AG09319 (cell line): ENCODE measurements around the gene LYAR.

Experiments
- DNase-seq: peaks from one replicate; pipeline ENCODE4 v3.0.0-alpha.2; 2010; ENCODE audit warnings: low read depth; ENCODE audit errors: extremely low read depth
- TF ChIP-seq, protein P1 (sequence below): IDR thresholded peaks from 2 replicates; pipeline ENCODE4 v1.5.1; 2011; ENCODE audit warnings: low read depth, mild to moderate bottlenecking, inconsistent platforms, low read length, moderate library complexity

LYAR gene

DNA sequence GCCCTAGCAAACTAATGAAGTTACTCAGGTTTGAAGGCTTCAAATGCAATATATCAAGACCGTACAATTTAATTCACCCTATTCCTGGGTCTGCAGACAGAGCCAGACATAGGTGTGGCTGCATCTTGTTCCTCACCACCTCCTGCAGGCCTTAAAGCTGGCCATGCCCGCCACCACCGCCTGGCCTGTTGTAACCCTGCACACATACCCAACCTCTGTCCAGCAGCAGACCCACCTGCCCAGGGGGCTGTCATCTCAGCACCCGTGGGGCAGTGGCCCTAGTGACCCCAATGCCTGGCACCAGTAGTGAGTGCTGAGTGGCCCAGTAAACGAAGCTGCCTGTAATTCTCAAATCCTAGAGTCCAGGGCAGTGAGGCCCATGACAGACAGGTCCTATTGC is 40.8 kb upstream of the LYAR start:
- DNase-seq = no peak
- TF ChIP-seq, protein P1, sequence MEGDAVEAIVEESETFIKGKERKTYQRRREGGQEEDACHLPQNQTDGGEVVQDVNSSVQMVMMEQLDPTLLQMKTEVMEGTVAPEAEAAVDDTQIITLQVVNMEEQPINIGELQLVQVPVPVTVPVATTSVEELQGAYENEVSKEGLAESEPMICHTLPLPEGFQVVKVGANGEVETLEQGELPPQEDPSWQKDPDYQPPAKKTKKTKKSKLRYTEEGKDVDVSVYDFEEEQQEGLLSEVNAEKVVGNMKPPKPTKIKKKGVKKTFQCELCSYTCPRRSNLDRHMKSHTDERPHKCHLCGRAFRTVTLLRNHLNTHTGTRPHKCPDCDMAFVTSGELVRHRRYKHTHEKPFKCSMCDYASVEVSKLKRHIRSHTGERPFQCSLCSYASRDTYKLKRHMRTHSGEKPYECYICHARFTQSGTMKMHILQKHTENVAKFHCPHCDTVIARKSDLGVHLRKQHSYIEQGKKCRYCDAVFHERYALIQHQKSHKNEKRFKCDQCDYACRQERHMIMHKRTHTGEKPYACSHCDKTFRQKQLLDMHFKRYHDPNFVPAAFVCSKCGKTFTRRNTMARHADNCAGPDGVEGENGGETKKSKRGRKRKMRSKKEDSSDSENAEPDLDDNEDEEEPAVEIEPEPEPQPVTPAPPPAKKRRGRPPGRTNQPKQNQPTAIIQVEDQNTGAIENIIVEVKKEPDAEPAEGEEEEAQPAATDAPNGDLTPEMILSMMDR = no peak

DNA sequence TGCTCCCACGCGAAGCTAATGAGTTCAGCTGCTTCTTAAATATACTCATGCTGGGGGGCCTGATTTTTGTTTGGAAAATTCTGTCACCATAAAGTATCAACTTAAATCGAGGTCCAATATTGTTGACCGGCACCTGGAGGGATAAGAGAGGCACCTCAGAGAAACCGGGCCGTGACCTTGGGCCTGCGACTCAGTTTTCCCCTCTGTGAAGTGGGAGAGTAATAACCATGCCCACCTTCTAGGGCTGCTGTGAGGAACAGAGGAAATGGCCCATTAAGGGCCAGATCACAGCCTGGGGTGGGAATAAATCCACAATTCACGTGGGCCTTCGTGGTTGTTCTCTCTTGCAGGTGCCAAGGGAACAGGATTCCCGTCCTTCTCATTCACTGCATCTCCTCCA is 39.5 kb upstream of the LYAR start:
- TF ChIP-seq, protein P1 = no peak
- no peak for DNase-seq

DNA sequence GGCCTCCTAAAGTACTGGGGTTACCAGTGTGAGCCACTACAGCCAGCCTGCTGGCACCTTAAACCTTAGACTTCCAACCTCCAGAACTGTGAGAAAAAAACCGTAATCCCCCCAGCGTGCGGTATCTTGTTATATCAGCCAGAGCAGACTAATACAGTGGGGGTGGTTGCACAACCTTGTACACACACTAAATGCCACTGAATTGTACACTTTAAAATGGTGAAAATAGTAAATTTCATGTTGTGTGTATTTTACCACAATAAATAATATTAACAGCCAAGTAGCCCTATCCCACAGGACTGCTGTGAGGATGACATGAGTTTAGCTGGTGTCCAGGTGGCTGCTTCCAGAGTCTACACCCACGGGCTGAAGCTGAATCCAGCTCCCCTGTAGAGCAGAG is 38.9 kb upstream of the LYAR start:
- TF ChIP-seq, protein P1 = no peak
- DNase-seq = no peak

DNA sequence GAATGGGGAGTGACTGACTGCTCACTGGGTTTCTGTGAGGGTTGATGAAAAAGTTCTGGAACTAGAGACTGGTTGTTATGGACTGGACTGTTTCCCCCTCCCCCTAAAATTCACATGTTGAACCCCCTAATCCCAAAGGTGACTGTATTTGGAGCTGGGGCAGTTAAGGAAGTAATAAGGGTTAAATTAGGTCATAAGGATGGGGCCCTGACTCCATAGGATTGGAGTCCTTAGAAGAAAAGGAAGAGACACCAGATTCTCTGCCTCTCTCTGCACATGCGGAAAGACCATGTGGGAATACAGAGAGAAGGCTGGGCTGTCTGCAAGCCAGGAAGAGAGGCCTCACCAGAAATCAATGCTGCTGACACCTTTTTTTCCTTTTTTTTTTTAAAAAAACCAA is 38.3 kb upstream of the LYAR start:
- TF ChIP-seq, protein P1 = no peak
- DNase-seq = no peak

DNA sequence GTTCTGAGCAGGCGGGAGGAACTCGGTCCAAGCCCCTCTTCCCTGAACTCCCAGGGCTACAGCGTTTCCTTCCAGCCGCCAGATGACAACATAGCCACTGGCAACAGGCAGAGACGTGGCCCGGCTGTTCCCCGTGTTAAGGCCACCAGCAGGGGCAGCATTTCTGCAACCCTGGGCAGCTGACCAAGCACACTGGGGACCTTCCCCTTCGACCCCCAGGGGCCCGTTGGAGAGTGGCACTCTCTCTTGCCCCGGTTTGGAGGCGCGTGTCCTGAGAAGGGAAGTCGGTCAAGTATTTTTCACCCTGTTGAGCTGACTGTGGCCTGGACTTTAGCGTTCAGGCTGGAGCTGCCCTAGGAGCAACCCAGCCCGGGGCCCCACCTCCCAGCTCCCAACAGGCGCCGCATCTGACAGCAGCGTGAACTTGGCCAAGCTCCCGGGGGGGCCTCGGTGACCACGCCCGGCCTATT is 37.7 kb upstream of the LYAR start:
- no peak for DNase-seq
- TF ChIP-seq, protein P1 = no peak; the same call in 1 of the 2 replicates

GRCh38 chr4:4326166-4326565 is 36.2 kb upstream of the LYAR start:
- no peak for DNase-seq
- TF ChIP-seq, protein P1 = no peak

DNA sequence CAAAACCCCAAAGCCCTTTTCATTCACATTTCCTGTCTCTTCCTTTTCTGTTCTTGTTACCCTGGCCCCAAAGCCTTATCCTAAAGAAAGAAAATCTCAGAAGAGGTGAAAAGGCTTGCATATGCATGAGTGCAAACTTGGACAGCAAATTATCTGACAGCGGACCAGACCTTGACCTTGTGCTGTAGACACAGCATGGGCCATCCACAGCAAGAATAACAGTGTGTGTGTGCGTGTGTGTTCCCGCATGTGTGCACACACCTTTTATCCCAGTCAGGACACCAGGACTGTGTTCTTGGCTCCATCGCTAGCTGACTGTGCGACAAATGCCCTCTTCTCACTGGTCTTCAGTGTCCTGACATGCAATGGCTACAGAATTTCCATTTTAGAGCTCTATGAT is 35.4 kb upstream of the LYAR start:
- no peak for DNase-seq
- TF ChIP-seq, protein P1 = no peak
